Measurements from ENCODE around the gene ZNF750.

The ZNF750 gene

DNA sequence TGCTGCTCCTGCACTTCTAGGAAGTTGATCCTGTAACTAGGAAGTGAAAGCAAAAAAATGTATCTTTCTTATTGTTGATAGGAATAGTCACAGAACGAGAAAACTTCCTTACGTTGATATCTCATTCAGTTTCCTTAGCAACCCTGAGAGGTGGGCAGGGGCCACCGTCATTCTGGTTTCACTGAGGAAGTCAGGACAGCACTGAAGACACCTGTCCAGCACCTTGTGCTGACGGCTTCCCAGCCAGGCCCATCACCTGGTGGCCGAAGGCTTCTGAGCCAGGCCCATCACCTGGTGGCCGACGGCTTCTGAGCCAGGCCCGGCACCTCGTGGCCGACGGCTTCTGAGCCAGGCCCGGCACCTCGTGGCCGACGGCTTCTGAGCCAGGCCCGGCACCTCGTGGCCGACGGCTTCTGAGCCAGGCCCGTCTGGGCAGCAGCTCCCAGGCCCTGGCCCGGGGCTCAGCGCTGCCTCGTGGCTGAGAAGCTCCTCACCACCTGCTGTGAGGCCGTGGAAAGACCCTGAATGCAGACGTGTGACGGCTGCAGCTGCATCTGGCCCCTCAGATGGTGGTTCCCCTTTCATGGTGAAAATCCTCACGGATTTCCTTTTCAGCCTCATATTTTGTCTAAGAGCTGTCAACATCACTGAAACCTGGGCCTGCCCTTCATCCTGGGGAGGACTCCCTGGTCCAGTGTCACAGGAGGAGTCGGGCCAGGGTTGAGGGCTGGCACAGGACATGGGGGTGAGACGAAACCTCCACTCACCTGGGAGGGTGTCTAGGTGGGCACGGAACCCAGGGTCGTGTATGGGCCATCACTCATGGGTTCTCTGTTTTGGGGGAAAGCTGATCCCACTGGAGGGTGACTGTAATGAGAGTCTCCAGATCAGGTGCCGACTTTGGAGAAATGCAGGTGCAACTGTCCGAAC is 33.0 kb upstream of the ZNF750 start:
- no peak for DNase-seq (ENCODE audit: low read depth)
- no peak overlapping the region for H3K4me3 ChIP-seq (ENCODE audit: low read depth, low read length)
- TF ChIP-seq, protein P1, sequence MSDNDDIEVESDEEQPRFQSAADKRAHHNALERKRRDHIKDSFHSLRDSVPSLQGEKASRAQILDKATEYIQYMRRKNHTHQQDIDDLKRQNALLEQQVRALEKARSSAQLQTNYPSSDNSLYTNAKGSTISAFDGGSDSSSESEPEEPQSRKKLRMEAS (IDR thresholded peaks at IDR 0.05; ENCODE audit: low read depth, low read length): no peak
- TF ChIP-seq MYC (IDR thresholded peaks at IDR 0.05; ENCODE audit: low read depth, low read length): no peak
- TF ChIP-seq, protein P2, sequence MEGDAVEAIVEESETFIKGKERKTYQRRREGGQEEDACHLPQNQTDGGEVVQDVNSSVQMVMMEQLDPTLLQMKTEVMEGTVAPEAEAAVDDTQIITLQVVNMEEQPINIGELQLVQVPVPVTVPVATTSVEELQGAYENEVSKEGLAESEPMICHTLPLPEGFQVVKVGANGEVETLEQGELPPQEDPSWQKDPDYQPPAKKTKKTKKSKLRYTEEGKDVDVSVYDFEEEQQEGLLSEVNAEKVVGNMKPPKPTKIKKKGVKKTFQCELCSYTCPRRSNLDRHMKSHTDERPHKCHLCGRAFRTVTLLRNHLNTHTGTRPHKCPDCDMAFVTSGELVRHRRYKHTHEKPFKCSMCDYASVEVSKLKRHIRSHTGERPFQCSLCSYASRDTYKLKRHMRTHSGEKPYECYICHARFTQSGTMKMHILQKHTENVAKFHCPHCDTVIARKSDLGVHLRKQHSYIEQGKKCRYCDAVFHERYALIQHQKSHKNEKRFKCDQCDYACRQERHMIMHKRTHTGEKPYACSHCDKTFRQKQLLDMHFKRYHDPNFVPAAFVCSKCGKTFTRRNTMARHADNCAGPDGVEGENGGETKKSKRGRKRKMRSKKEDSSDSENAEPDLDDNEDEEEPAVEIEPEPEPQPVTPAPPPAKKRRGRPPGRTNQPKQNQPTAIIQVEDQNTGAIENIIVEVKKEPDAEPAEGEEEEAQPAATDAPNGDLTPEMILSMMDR (IDR thresholded peaks at IDR 0.05; ENCODE audit: low read depth, low read length): no peak
- no peak for TF ChIP-seq POLR2A (IDR thresholded peaks at IDR 0.05; ENCODE audit: extremely low read depth, insufficient read length)

DNA sequence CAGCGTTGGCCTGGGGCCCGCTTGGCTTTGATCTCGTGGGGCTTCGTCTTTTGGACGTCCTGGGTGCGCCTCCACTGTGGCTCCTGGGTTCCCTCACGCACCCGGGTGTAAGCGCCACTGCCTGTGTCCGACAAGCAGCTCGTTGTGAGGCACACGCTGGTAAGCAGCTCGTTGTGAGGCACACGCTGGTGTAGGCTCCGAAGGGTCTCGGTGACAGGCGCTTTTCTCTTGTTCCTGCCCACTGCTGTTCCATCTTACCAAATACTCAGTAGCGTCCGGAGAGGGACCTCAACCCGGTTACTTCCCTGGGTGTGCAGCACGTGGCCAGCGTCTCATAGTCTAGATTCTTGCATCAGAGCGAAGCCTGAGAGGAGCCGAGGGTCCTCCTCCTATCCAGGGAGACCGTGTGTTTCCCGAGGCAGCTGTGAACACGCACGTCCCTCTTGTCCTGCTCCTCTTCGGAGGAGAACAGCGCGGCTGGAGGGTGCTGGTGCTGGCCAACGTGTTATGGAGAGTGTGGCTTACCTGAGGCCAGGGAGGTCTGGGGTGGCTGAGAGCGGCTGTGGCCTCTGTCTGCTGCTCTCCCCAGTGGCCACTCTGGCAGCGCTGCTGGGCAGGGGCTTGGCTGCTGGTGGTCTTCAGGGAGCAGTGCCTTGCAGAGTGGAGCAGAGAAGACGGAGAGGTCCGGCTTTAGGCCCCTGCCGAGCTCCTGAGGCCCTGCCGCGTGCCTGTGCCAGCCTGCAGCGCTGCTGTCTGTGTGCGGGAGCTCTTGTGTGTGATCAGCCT is 32.1 kb upstream of the ZNF750 start:
- no peak for DNase-seq (ENCODE audit: low read depth)
- H3K4me3 ChIP-seq (ENCODE audit: low read depth, low read length): no peak overlapping the region
- no peak for TF ChIP-seq MYC (IDR thresholded peaks at IDR 0.05; ENCODE audit: low read depth, low read length)
- TF ChIP-seq, protein P2 (IDR thresholded peaks at IDR 0.05; ENCODE audit: low read depth, low read length): no peak

DNA sequence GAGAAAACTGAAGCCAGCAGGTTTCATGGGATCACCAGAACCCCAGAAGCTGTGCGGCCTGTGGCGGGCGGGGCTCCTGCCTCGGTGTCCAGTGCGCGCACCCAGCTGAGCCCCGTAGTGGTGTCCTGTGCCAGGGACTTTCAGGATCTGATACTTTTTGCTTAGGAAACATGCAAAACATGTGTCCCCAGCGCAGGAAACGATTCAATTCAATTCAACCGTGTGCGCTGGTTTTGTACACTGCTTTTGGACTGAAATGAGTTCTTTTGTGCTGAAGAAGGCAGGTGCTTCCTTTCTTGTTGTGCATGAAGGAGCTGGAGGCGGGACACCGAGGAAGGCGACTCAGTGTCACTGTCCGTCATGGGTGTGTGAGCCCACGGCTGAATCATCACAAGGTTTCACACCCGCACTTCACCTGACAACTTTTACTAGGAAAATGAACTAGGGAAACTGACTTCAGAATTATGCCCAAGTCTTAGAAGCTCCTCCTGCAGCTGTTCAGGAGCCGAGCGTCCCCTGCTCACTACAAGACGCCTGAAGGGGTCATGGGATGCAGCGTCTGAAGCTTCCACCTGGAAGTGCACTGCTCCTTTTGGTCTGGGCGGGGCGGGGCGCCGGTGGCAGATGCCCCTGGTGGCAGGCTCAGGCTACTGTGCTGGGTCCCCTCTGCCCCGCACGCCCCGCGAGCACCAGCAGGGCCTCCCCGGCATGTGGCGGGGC is 31.4 kb upstream of the ZNF750 start:
- no peak for DNase-seq (ENCODE audit: low read depth)
- no peak overlapping the region for H3K4me3 ChIP-seq (ENCODE audit: low read depth, low read length)
- TF ChIP-seq, protein P1 (IDR thresholded peaks at IDR 0.05; ENCODE audit: low read depth, low read length): no peak
- TF ChIP-seq POLR2A (IDR thresholded peaks at IDR 0.05; ENCODE audit: extremely low read depth, insufficient read length): no peak
- TF ChIP-seq, protein P2 (IDR thresholded peaks at IDR 0.05; ENCODE audit: low read depth, low read length): no peak
- no peak for TF ChIP-seq MYC (IDR thresholded peaks at IDR 0.05; ENCODE audit: low read depth, low read length)

DNA sequence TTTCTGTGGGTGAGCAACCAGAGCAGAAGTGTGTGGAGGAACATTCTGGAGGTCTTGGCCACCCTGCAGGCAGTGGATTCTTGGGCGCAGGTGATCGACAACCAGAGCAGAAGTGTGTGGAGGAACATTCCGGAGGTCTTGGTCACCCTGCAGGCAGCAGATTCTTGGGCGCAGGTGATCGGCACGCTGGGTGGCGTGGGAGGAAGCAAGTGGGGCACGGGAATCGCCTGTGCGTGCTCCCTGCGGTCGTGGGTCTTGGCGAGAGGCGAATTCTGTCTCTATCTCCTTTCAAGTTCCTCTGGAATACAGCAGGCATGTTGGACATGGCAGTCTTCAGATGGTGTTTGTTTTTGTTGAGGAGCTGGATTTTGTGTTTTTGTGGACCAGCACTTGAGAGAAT is 30.7 kb upstream of the ZNF750 start:
- DNase-seq (ENCODE audit: low read depth): no peak
- TF ChIP-seq MYC (IDR thresholded peaks at IDR 0.05; ENCODE audit: low read depth, low read length) (no peak), POLR2A (IDR thresholded peaks at IDR 0.05; ENCODE audit: extremely low read depth, insufficient read length) (no peak)
- TF ChIP-seq, protein P2 (IDR thresholded peaks at IDR 0.05; ENCODE audit: low read depth, low read length): no peak
- TF ChIP-seq, protein P1 (IDR thresholded peaks at IDR 0.05; ENCODE audit: low read depth, low read length): no peak
- no peak overlapping the region for H3K4me3 ChIP-seq (ENCODE audit: low read depth, low read length)

DNA sequence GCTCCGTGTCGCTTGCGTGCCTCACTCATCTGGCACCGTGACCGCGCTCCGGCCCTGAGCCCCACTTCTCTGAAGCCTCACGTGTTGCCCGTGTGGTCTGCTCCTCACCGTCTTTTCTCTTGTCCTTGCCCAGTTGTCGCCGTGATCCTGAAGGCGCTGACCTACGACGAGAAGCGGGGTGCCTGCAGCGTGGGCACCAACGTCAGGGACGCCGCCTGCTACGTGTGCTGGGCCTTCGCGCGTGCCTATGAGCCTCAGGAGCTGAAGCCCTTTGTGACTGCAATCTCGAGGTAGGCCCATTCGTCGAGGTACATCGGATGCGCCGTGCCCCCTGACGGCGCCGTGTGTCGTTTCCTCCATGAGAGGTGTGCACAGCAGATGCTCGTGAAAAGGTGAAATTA is 30.3 kb upstream of the ZNF750 start:
- H3K4me3 ChIP-seq (ENCODE audit: low read depth, low read length): no peak overlapping the region
- TF ChIP-seq, protein P2 (IDR thresholded peaks at IDR 0.05; ENCODE audit: low read depth, low read length): no peak
- TF ChIP-seq, protein P1 (IDR thresholded peaks at IDR 0.05; ENCODE audit: low read depth, low read length): no peak
- TF ChIP-seq POLR2A (IDR thresholded peaks at IDR 0.05; ENCODE audit: extremely low read depth, insufficient read length) (no peak), MYC (IDR thresholded peaks at IDR 0.05; ENCODE audit: low read depth, low read length) (no peak)
- no peak for DNase-seq (ENCODE audit: low read depth)

Data from NB4 (cell line).